ENCODE measurements around the gene GOSR2. TPM values are rescaled to one million over a fixed set of nuclear protein-coding genes. Genes with fewer than 3 reads are reported as not detected.
A peak's percentile ranks its signal among the peaks of the same experiment; 100 is the strongest.

The GOSR2 gene
- total and polyA plus RNA-seq, 2 of the 13 experiments (the other 11 are each of a cell fraction or from before 2014, with no cell fraction given), result 61.5 to 63.9 TPM

GRCh38 chr17:46922804-46923635 lies at the start of gene GOSR2 (continued):
- no peak; the same call in 1 of the 2 replicates for TF ChIP-seq USF2 (IDR thresholded peaks at IDR 0.05; ENCODE audit: low read depth, low read length)
- no peak for TF ChIP-seq USF2 (CRISPR knock-in tag; IDR thresholded peaks at IDR 0.05; ENCODE audit: borderline replicate concordance)
- TF ChIP-seq PHF20 (CRISPR knock-in tag; IDR thresholded peaks at IDR 0.05), result peak; percentile 99
- peak; percentile 60; the same call in 1 of the 2 replicates for TF ChIP-seq BCL6 (CRISPR knock-in tag; IDR thresholded peaks at IDR 0.05)
- TF ChIP-seq NPAS2 (CRISPR knock-in tag; IDR thresholded peaks at IDR 0.05; ENCODE audit: borderline replicate concordance), result no peak
- TF ChIP-seq ZNF441 (CRISPR knock-in tag; IDR thresholded peaks at IDR 0.05; ENCODE audit: borderline replicate concordance), result no peak; the same call in none of the 2 replicates
- 0 out of 2 replicates have a peak, but pooled peaks have one; percentile 70 for TF ChIP-seq NR1H2 (CRISPR knock-in tag; IDR thresholded peaks at IDR 0.05; ENCODE audit: borderline replicate concordance, low read depth)
- peak; percentile 97; the same call in 1 of the 2 replicates for TF ChIP-seq KLF13 (CRISPR knock-in tag; IDR thresholded peaks at IDR 0.05)
- TF ChIP-seq TBX3 (IDR thresholded peaks at IDR 0.05; ENCODE audit: borderline replicate concordance), result peak; percentile 54; the same call in 1 of the 2 replicates
- TF ChIP-seq ZNF883 (CRISPR knock-in tag; IDR thresholded peaks at IDR 0.05; ENCODE audit: not compliant biosample characterization), result peak; percentile 94
- peak; percentile 98 for TF ChIP-seq ZNF230 (CRISPR knock-in tag; IDR thresholded peaks at IDR 0.05)
- peak; percentile 59; the same call in 1 of the 2 replicates for TF ChIP-seq MTERF4 (CRISPR knock-in tag; IDR thresholded peaks at IDR 0.05)
- no peak for TF ChIP-seq ETS1 (CRISPR knock-in tag; IDR thresholded peaks at IDR 0.05)
- no peak for TF ChIP-seq ZNF562 (CRISPR knock-in tag; IDR thresholded peaks at IDR 0.05; ENCODE audit: borderline replicate concordance)
- peak; percentile 80 for TF ChIP-seq HOXA5 (CRISPR knock-in tag; IDR thresholded peaks at IDR 0.05)
- no peak; the same call in 1 of the 2 replicates for TF ChIP-seq HMG20A (CRISPR knock-in tag; IDR thresholded peaks at IDR 0.05; ENCODE audit: borderline replicate concordance)
- no peak for TF ChIP-seq FOXA1 (IDR thresholded peaks at IDR 0.05)
- TF ChIP-seq FOXA1 (CRISPR knock-in tag; IDR thresholded peaks at IDR 0.05), result no peak
- TF ChIP-seq RFXAP (CRISPR knock-in tag; IDR thresholded peaks at IDR 0.05; ENCODE audit: borderline replicate concordance), result peak; percentile 87; the same call in 1 of the 2 replicates
- peak; percentile 74 for TF ChIP-seq ZNF292 (CRISPR knock-in tag; IDR thresholded peaks at IDR 0.05; ENCODE audit: borderline replicate concordance, low read depth)
- TF ChIP-seq HNF1B (CRISPR knock-in tag; IDR thresholded peaks at IDR 0.05), result peak; percentile 96

Measured in HepG2 (cell line).